ENCODE measurements around the gene KHDRBS2. TPM values are rescaled to one million over a fixed set of nuclear protein-coding genes. Genes with fewer than 3 reads are reported as not detected.

KHDRBS2 gene
- total RNA-seq, 1 donor from 2014 or later, result not detected

GRCh38 chr6:62035952-62036351 is 250.1 kb downstream of the KHDRBS2 start:
- TF ChIP-seq EZH2 (IDR thresholded peaks at IDR 0.05; ENCODE audit: insufficient read depth, low read length), result no peak
- TF ChIP-seq CTCF (IDR thresholded peaks at IDR 0.05; ENCODE audit: insufficient read depth, low read depth, low read length), result no peak
- H3K9me3 Mint-ChIP-seq (ENCODE audit: unreplicated experiment), result peaks cover 3% of the 10 kb centered on the region
- no peaks in the 10 kb centered on the region for H3K4me1 ChIP-seq (ENCODE audit: insufficient read depth, low read length)
- no peaks in the 10 kb centered on the region for H3K4me1 Mint-ChIP-seq (ENCODE audit: low read depth, unreplicated experiment)
- no peak overlapping the region for H3K27ac Mint-ChIP-seq (ENCODE audit: unreplicated experiment)
- H3K27me3 ChIP-seq (ENCODE audit: insufficient read depth, low read length), result no peaks in the 10 kb centered on the region
- no peaks in the 10 kb centered on the region for H3K9me3 ChIP-seq (ENCODE audit: insufficient read depth, low read depth, low read length)
- H3K4me2 ChIP-seq (ENCODE audit: low read length), result no peak overlapping the region
- no peak overlapping the region for H3K9ac ChIP-seq (ENCODE audit: low read length)
- H3K79me2 ChIP-seq (ENCODE audit: insufficient read depth, low read length), result no peaks in the 10 kb centered on the region
- no peak overlapping the region for H2AFZ ChIP-seq (ENCODE audit: low read depth, low read length)
- no peak overlapping the region for H3K4me3 Mint-ChIP-seq (ENCODE audit: unreplicated experiment)
- H4K20me1 ChIP-seq (ENCODE audit: insufficient read depth, low read length), result no peaks in the 10 kb centered on the region
- no peak overlapping the region for H3K27ac ChIP-seq (ENCODE audit: low read depth, low read length)
- no peaks in the 10 kb centered on the region for H3K36me3 Mint-ChIP-seq (ENCODE audit: low read depth, unreplicated experiment)
- DNase-seq (ENCODE audit: low read depth) (no peak), FAIRE-seq (no peak)
- H3K4me3 ChIP-seq (ENCODE audit: insufficient read depth, low read depth, low read length), result no peak overlapping the region
- H3K36me3 ChIP-seq (ENCODE audit: insufficient read depth, low read length), result no peaks in the 10 kb centered on the region
- H3K27me3 Mint-ChIP-seq (ENCODE audit: low read depth, unreplicated experiment), result no peaks in the 10 kb centered on the region

- Histone ChIP-seq H3K9ac (ENCODE audit: low read length) (no peak overlapping the region), H3K4me3 (ENCODE audit: insufficient read depth, low read depth, low read length) (no peak overlapping the region), H3K4me1 (ENCODE audit: insufficient read depth, low read length) (no peaks in the 10 kb centered on the region), H3K4me2 (ENCODE audit: low read length) (no peak overlapping the region), H2AFZ (ENCODE audit: low read depth, low read length) (no peak overlapping the region), H3K79me2 (ENCODE audit: insufficient read depth, low read length) (no peaks in the 10 kb centered on the region), H3K27ac (ENCODE audit: low read depth, low read length) (no peak overlapping the region), H3K36me3 (ENCODE audit: insufficient read depth, low read length) (no peaks in the 10 kb centered on the region), H4K20me1 (ENCODE audit: insufficient read depth, low read length) (no peaks in the 10 kb centered on the region), H3K27me3 (ENCODE audit: insufficient read depth, low read length) (no peaks in the 10 kb centered on the region), H3K9me3 (ENCODE audit: insufficient read depth, low read depth, low read length) (peaks cover 6% of the 10 kb centered on the region)
- Mint-ChIP-seq H3K4me1 (ENCODE audit: low read depth, unreplicated experiment) (no peaks in the 10 kb centered on the region), H3K36me3 (ENCODE audit: low read depth, unreplicated experiment) (no peaks in the 10 kb centered on the region), H3K27me3 (ENCODE audit: low read depth, unreplicated experiment) (no peaks in the 10 kb centered on the region), H3K4me3 (ENCODE audit: unreplicated experiment) (no peak overlapping the region), H3K27ac (ENCODE audit: unreplicated experiment) (no peak overlapping the region), H3K9me3 (ENCODE audit: unreplicated experiment) (no peaks in the 10 kb centered on the region)
- FAIRE-seq (no peak), DNase-seq (ENCODE audit: low read depth) (no peak)
- TF ChIP-seq EZH2 (IDR thresholded peaks at IDR 0.05; ENCODE audit: insufficient read depth, low read length) (no peak), CTCF (IDR thresholded peaks at IDR 0.05; ENCODE audit: insufficient read depth, low read depth, low read length) (no peak)
Observed at GRCh38 chr6:62013719-62014118, 272.3 kb downstream of the KHDRBS2 start.

GRCh38 chr6:62009445-62009844 is 276.6 kb downstream of the KHDRBS2 start:
- H3K9me3 ChIP-seq (ENCODE audit: insufficient read depth, low read depth, low read length), result peaks cover 6% of the 10 kb centered on the region
- no peak overlapping the region for H3K27ac Mint-ChIP-seq (ENCODE audit: unreplicated experiment)
- H3K27me3 Mint-ChIP-seq (ENCODE audit: low read depth, unreplicated experiment), result no peaks in the 10 kb centered on the region
- H3K36me3 ChIP-seq (ENCODE audit: insufficient read depth, low read length), result no peaks in the 10 kb centered on the region
- H3K36me3 Mint-ChIP-seq (ENCODE audit: low read depth, unreplicated experiment), result no peaks in the 10 kb centered on the region
- H3K4me3 Mint-ChIP-seq (ENCODE audit: unreplicated experiment), result no peak overlapping the region
- H3K4me1 Mint-ChIP-seq (ENCODE audit: low read depth, unreplicated experiment), result no peaks in the 10 kb centered on the region
- H4K20me1 ChIP-seq (ENCODE audit: insufficient read depth, low read length), result no peaks in the 10 kb centered on the region
- H3K79me2 ChIP-seq (ENCODE audit: insufficient read depth, low read length), result no peaks in the 10 kb centered on the region
- no peak overlapping the region for H3K9ac ChIP-seq (ENCODE audit: low read length)
- no peak overlapping the region for H2AFZ ChIP-seq (ENCODE audit: low read depth, low read length)
- H3K27me3 ChIP-seq (ENCODE audit: insufficient read depth, low read length), result no peaks in the 10 kb centered on the region
- no peak overlapping the region for H3K4me2 ChIP-seq (ENCODE audit: low read length)
- DNase-seq (ENCODE audit: low read depth) (no peak), FAIRE-seq (no peak)
- H3K9me3 Mint-ChIP-seq (ENCODE audit: unreplicated experiment), result no peaks in the 10 kb centered on the region
- H3K4me1 ChIP-seq (ENCODE audit: insufficient read depth, low read length), result no peaks in the 10 kb centered on the region
- H3K27ac ChIP-seq (ENCODE audit: low read depth, low read length), result no peak overlapping the region
- H3K4me3 ChIP-seq (ENCODE audit: insufficient read depth, low read depth, low read length), result no peak overlapping the region
- no peak for TF ChIP-seq CTCF (IDR thresholded peaks at IDR 0.05; ENCODE audit: insufficient read depth, low read depth, low read length)
- no peak for TF ChIP-seq EZH2 (IDR thresholded peaks at IDR 0.05; ENCODE audit: insufficient read depth, low read length)

Data from astrocyte (in vitro differentiated cells and primary cell).